K562 (cell line): Measurements from ENCODE around the gene KLF2.

ENCODE experiments used
- CAMTA2 ChIP-seq: fragments of 250-450 bp; sonication (Bioruptor Pico); conservative IDR thresholded peaks from 2 replicates; pipeline ENCODE4 v1.5.1; 2022
- EZH2 ChIP-seq: IDR thresholded peaks from 2 replicates; pipeline ENCODE4 v1.6.1; 2012; ENCODE audit warnings: low read depth, mild to moderate bottlenecking, inconsistent platforms, low read length, borderline replicate concordance
- MCM7 ChIP-seq, 2 experiments: fragments of 450-650 bp; IDR thresholded peaks; 2 replicates each; pipeline ENCODE4 v1.6.1; 2016 to 2018
- SIRT6 ChIP-seq: IDR thresholded peaks from one replicate; pipeline ENCODE4 v1.6.1; 2012; ENCODE audit warnings: low read depth, mild to moderate bottlenecking, control low read depth, inconsistent platforms, low read length, moderate library complexity
- YY1 ChIP-seq, 3 experiments: IDR thresholded peaks; 2 replicates each; pipeline ENCODE4 v1.6.1; 2011; ENCODE audit warnings: low read length in 2 of 3, mild to moderate bottlenecking in 2 of 3, moderate library complexity in 2 of 3, borderline replicate concordance in 1 of 3, control low read depth in 1 of 3, low read depth in 1 of 3; ENCODE audit not compliant: insufficient read depth in 3 of 3, insufficient replicate concordance in 2 of 3, control insufficient read depth in 1 of 3, insufficient read length in 1 of 3; ENCODE audit errors: extremely low read depth in 1 of 3

DNA sequence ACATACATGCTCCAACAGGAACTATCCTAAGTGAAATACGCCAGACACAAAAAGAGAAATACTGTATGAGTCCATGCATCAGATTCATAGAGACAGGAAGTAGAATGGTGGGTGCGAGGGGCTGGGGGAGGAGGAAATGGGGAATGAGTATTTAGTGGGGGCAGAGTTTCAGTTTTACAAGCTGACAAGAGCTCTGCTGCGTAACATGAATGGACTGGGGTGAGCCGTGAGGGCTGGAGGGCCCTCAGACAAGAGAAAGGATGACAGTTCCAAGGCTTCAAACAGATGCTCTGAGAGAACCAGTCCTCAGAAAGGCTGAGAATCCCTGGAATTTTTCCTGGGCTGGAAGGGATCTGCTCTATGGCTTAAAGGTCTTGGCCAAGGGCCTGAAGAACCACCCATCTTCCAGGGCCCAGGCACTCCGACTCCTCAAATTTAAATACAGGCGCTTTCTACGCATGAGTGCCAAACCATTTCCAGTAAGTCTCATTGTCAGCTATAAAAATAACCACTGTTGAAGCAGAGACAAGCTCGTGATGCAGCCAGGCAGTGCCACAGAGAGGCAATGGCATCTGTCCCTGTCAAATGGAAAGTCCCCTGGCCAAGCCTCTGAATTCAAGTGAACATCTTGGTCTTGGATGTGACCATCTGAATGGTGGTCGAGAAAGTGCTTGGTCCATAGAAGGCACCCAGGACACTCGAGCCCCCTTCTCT is 17.5 kb downstream of the KLF2 start:
- TF ChIP-seq MCM7 (IDR thresholded peaks at IDR 0.05) = no peak
- no peak for TF ChIP-seq EZH2
- no peak for TF ChIP-seq CAMTA2 (CRISPR knock-in tag)
- no peak for TF ChIP-seq YY1 (IDR thresholded peaks at IDR 0.05; ENCODE audit: borderline replicate concordance in 1 of 3, control insufficient read depth in 1 of 3, extremely low read depth in 1 of 3, insufficient read depth in 3 of 3, insufficient read length in 1 of 3, insufficient replicate concordance in 2 of 3, low read depth in 1 of 3, low read length in 2 of 3)
- TF ChIP-seq SIRT6 = no peak
